ENCODE measurements around the gene FARP1. TPM values are rescaled to one million over a fixed set of nuclear protein-coding genes. Genes with fewer than 3 reads are reported as not detected.

The FARP1 gene
- polyA plus RNA-seq, 2 of the 4 experiments (the other 2 are of a cell fraction), result 9.4 to 13.0 TPM

- ATAC-seq (no peak), DNase-seq (ENCODE audit: low read depth in 1 of 2, low spot score in 1 of 2) (no peak), FAIRE-seq (no peak)
- H3K27ac ChIP-seq, result no peak overlapping the region
- no peak for TF ChIP-seq RAD21 (conservative IDR thresholded peaks at IDR 0.05 in 1 of 2, IDR thresholded peaks at IDR 0.05 in 1 of 2)
- TF ChIP-seq CHD2 (IDR thresholded peaks at IDR 0.05; ENCODE audit: low read length, partially characterized antibody), result no peak
- no peak for TF ChIP-seq CHD4 (IDR thresholded peaks at IDR 0.05; ENCODE audit: borderline replicate concordance)
- no peak for TF ChIP-seq RFX5 (IDR thresholded peaks at IDR 0.05)
- TF ChIP-seq MAX (IDR thresholded peaks at IDR 0.05), result no peak
- TF ChIP-seq REST (IDR thresholded peaks at IDR 0.05), result no peak
- no peak for TF ChIP-seq RARB (CRISPR knock-in tag; IDR thresholded peaks at IDR 0.05)
- TF ChIP-seq BCL3 (IDR thresholded peaks at IDR 0.05), result no peak
- TF ChIP-seq TFCP2L1 (CRISPR knock-in tag; IDR thresholded peaks at IDR 0.05), result no peak
- TF ChIP-seq SMC3 (IDR thresholded peaks at IDR 0.05), result no peak
- TF ChIP-seq FOSL2 (IDR thresholded peaks at IDR 0.05), result no peak
- no peak for TF ChIP-seq FOSL2 (CRISPR knock-in tag; IDR thresholded peaks at IDR 0.05)
- TF ChIP-seq RNF2 (IDR thresholded peaks at IDR 0.05; ENCODE audit: borderline replicate concordance, low read depth), result no peak
- no peak for TF ChIP-seq MAFK (IDR thresholded peaks at IDR 0.05; ENCODE audit: partially characterized antibody)
- H3K9me3 ChIP-seq, result no peaks in the 10 kb centered on the region
- POLR2A ChIA-PET, result no interaction called here
- no peak overlapping the region for H3K4me3 ChIP-seq
- peaks cover 15% of the 10 kb centered on the region for H3K4me1 ChIP-seq
- 96% methylated on average over 6 of the region's 6 CpGs for WGBS (ENCODE audit: missing lambda C conversion rate)
- H3K4me2 ChIP-seq, result no peak overlapping the region
- CTCF ChIA-PET, result interaction anchor here (1.5 kb wide), 1 partner anchor 24 kb away, joined by 3 read pairs; no protein-coding TSS in a partner anchor
Measured at GRCh38 chr13:98303858-98304257, 161.0 kb downstream of the FARP1 start.

- Histone ChIP-seq H3K27ac (no peak overlapping the region), H3K4me3 (no peak overlapping the region), H3K4me1 (peaks cover 17% of the 10 kb centered on the region), H3K9me3 (no peaks in the 10 kb centered on the region), H3K4me2 (no peak overlapping the region)
- TF ChIP-seq RCOR1 (IDR thresholded peaks at IDR 0.05; ENCODE audit: low read depth, low read length) (no peak), PBX3 (IDR thresholded peaks at IDR 0.05) (no peak), CHD4 (IDR thresholded peaks at IDR 0.05; ENCODE audit: borderline replicate concordance) (no peak)
- FAIRE-seq (no peak), ATAC-seq (no peak), DNase-seq (ENCODE audit: low read depth in 1 of 2, low spot score in 1 of 2) (no peak)
- ChIA-PET POLR2A (no interaction called here), CTCF (no interaction called here)
- WGBS (ENCODE audit: missing lambda C conversion rate), result 92% methylated on average over 4 of the region's 4 CpGs
Measured at GRCh38 chr13:98305670-98306069, 162.8 kb downstream of the FARP1 start.

GRCh38 chr13:98307463-98308085, 164.7 kb downstream of the FARP1 start:
- WGBS (ENCODE audit: missing lambda C conversion rate), result 83% methylated on average over 14 of the region's 16 CpGs
- CTCF ChIA-PET, result interaction anchor here (0.7 kb wide), 1 partner anchor 20 kb away, joined by 5 read pairs; no protein-coding TSS in a partner anchor
- Histone ChIP-seq H3K9me3 (no peaks in the 10 kb centered on the region), H3K27ac (no peak overlapping the region), H3K4me3 (no peak overlapping the region), H3K4me1 (0 out of 3 replicates have a peak, but pooled peaks cover 10% of the 10 kb centered on the region), H3K4me2 (no peak overlapping the region)
- DNase-seq (ENCODE audit: low read depth in 1 of 2, low spot score in 1 of 2) (no peak), ATAC-seq (no peak), FAIRE-seq (no peak)
- POLR2A ChIA-PET, result no interaction called here
- TF ChIP-seq KDM1A (IDR thresholded peaks at IDR 0.05; ENCODE audit: low read depth) (no peak), MYC (IDR thresholded peaks at IDR 0.05; ENCODE audit: borderline replicate concordance, low read length) (no peak), HMGXB4 (CRISPR knock-in tag; IDR thresholded peaks at IDR 0.05; ENCODE audit: borderline replicate concordance) (no peak), FOSL2 (IDR thresholded peaks at IDR 0.05) (no peak), FOSL2 (CRISPR knock-in tag; IDR thresholded peaks at IDR 0.05) (no peak), CBX2 (IDR thresholded peaks at IDR 0.05; ENCODE audit: borderline replicate concordance, low read depth) (no peak), USF2 (IDR thresholded peaks at IDR 0.05) (no peak), MAFK (IDR thresholded peaks at IDR 0.05; ENCODE audit: partially characterized antibody) (no peak), RFX5 (IDR thresholded peaks at IDR 0.05) (no peak), RCOR1 (IDR thresholded peaks at IDR 0.05; ENCODE audit: low read depth, low read length) (no peak), EP300 (IDR thresholded peaks at IDR 0.05) (no peak)

Measured in A549 (cell line).